ENCODE data around the gene IRF2. TPM values are rescaled to one million over a fixed set of nuclear protein-coding genes. Genes with fewer than 3 reads are reported as not detected.
A peak's percentile ranks its signal among the peaks of the same experiment; 100 is the strongest.

Gene IRF2
- total and polyA plus RNA-seq, 2 experiments from 2014 or later: 4.0 to 12.0 TPM

DNA sequence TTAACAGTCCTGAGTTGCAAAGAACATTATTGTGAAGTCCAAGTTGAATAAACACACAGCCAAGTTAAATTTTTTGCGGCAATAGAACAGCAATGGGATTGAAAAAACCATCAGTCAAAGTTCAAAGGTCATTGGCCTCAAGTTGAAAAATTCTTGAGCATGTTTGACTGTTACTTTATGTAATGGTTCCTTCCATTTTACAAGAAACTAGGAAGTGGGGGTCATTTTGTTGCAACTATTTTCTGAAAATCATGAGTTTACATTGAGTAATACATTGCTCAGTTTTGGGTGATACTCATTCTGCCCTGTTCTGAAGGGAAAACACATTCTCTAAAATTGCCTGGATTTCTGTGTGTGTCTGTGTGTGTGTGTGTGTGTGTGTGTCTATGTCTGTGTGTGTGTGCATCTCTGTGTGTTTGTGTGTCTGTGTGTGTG is 5.2 kb upstream of the IRF2 start:
- Histone ChIP-seq H3K4me1 (ENCODE audit: low read depth) (no peaks in the 10 kb centered on the region), H3K9me3 (ENCODE audit: low read depth) (no peaks in the 10 kb centered on the region), H3K4me3 (no peak overlapping the region), H3K36me3 (no peaks in the 10 kb centered on the region), H3K27ac (no peak overlapping the region), H3K27me3 (no peaks in the 10 kb centered on the region)
- DNase-seq (ENCODE audit: low read depth in 1 of 2, low spot score in 1 of 2): no peak
- TF ChIP-seq, protein P1, sequence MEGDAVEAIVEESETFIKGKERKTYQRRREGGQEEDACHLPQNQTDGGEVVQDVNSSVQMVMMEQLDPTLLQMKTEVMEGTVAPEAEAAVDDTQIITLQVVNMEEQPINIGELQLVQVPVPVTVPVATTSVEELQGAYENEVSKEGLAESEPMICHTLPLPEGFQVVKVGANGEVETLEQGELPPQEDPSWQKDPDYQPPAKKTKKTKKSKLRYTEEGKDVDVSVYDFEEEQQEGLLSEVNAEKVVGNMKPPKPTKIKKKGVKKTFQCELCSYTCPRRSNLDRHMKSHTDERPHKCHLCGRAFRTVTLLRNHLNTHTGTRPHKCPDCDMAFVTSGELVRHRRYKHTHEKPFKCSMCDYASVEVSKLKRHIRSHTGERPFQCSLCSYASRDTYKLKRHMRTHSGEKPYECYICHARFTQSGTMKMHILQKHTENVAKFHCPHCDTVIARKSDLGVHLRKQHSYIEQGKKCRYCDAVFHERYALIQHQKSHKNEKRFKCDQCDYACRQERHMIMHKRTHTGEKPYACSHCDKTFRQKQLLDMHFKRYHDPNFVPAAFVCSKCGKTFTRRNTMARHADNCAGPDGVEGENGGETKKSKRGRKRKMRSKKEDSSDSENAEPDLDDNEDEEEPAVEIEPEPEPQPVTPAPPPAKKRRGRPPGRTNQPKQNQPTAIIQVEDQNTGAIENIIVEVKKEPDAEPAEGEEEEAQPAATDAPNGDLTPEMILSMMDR (IDR thresholded peaks at IDR 0.05; ENCODE audit: low read depth, low read length): no peak

DNA sequence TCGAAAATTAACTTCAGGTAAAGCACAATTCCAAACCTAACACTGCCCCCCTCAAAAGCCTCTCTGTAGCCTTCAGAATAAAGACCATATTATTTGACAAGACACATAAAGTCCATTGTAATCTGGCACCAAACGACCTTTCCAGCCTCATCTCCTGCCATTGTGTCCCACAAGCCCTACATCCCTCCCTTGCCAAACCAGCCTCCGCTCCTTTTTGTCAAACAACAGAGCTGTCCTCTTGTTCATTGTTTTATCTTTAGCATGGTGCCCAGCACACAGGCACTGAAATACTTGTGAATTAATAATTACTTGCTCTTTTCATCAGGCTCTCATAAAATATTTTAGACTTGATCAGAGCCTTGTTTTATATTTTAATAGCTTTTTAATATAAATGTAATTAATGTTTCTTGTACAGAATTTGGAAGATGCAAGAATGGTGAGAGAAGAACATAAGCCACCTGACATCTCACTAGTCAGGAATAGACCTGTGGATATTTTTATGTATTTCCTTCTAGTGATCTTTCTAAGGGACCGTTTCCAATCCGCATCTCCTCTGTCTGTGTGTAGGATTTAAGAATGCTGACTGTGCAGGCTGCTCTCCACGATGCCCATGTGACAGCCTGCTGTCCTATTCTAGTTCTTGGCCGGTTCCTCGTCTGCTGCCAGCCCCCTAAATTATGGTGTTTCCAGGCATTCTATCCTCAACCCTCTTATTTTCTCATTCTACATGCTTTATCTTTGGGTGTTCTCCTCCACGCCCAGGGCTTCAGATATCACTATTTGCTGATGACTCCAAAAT is 3.0 kb upstream of the IRF2 start:
- TF ChIP-seq, protein P1 (IDR thresholded peaks at IDR 0.05; ENCODE audit: low read depth, low read length): no peak
- Histone ChIP-seq H3K27ac (no peak overlapping the region), H3K9me3 (ENCODE audit: low read depth) (no peaks in the 10 kb centered on the region), H3K36me3 (no peaks in the 10 kb centered on the region), H3K4me1 (ENCODE audit: low read depth) (no peaks in the 10 kb centered on the region), H3K27me3 (no peaks in the 10 kb centered on the region), H3K4me3 (no peak overlapping the region)
- no peak for DNase-seq (ENCODE audit: low read depth in 1 of 2, low spot score in 1 of 2)

DNA sequence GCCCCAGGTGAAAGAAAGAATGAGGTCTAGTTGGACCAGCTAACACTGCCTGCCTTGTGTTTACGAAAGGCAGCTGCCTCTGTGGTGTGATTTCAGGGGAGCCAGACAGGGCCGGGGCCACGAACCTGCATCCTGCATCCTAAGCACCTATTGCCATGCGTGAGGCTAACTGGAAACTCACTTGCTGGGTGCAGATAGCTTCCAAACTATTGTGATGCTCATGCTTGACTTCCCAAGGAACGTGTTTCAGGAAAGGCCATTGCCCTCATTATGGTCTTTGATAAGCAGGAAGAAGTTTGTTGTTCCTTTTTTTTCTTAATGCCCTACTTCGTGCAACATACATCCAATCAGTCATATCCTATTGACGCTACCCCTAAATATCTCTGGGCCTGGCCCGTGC is 2.3 kb upstream of the IRF2 start:
- no peaks in the 10 kb centered on the region for H3K36me3 ChIP-seq
- H3K4me1 ChIP-seq (ENCODE audit: low read depth): peaks cover 4% of the 10 kb centered on the region
- TF ChIP-seq, protein P1 (IDR thresholded peaks at IDR 0.05; ENCODE audit: low read depth, low read length): no peak
- H3K27me3 ChIP-seq: no peaks in the 10 kb centered on the region
- H3K4me3 ChIP-seq: no peak overlapping the region
- no peak for DNase-seq (ENCODE audit: low read depth in 1 of 2, low spot score in 1 of 2)
- H3K27ac ChIP-seq: no peak overlapping the region
- H3K9me3 ChIP-seq (ENCODE audit: low read depth): no peaks in the 10 kb centered on the region

DNA sequence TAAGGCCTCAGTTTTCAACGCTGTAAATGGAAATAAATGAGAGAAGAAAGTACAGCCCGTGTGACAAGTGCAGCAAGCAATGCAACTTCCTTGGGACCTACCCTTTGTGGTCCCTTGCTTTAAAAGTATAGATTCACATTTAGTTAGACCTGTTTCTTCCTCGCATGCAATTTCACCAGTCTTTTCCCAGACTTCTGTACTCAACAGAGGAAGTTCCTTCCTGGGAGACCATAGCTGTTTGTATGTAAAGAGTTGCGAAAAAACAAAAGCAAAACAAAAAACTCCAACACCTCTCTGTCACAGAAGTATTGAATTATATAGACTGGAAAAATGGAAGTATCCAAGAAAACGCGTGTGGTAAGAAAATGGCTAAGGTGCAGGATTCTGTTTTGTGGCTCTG is 1.1 kb upstream of the IRF2 start:
- peaks cover 6% of the 10 kb centered on the region for H3K4me1 ChIP-seq (ENCODE audit: low read depth)
- H3K27ac ChIP-seq: no peak overlapping the region
- TF ChIP-seq, protein P1 (IDR thresholded peaks at IDR 0.05; ENCODE audit: low read depth, low read length): no peak
- DNase-seq (ENCODE audit: low read depth in 1 of 2, low spot score in 1 of 2): no peak
- H3K36me3 ChIP-seq: no peaks in the 10 kb centered on the region
- H3K27me3 ChIP-seq: no peaks in the 10 kb centered on the region
- no peaks in the 10 kb centered on the region for H3K9me3 ChIP-seq (ENCODE audit: low read depth)
- H3K4me3 ChIP-seq: peak overlapping the region; percentile 53

DNA sequence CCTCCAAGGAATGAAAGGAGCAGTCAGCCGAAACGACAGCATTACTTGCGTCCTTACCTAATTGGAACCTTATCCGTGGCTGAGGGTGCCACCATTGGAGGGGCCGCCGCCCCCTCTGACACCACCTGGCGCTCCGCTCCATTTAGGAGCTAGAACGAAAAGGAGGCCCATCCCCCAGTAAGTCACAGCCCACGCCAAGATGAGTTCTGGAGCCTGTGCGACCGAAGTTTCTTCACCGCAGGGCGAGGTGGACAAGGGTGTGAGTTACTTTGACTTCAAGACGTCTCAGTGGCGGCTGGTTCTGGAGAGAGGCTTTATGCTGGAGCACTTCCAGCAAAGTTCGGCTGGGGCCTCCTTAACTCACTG is 729 bp upstream of the IRF2 start:
- H3K4me3 ChIP-seq: peak overlapping the region; percentile 53
- H3K36me3 ChIP-seq: no peaks in the 10 kb centered on the region
- H3K4me1 ChIP-seq (ENCODE audit: low read depth): peaks cover 6% of the 10 kb centered on the region
- H3K27ac ChIP-seq: peak overlapping the region; percentile 29
- peak; percentile 23 to 65 for DNase-seq (ENCODE audit: low read depth in 1 of 2, low spot score in 1 of 2)
- TF ChIP-seq, protein P1 (IDR thresholded peaks at IDR 0.05; ENCODE audit: low read depth, low read length): no peak
- no peaks in the 10 kb centered on the region for H3K9me3 ChIP-seq (ENCODE audit: low read depth)
- H3K27me3 ChIP-seq: no peaks in the 10 kb centered on the region
